ENCODE measurements around the gene CPNE5. TPM values are rescaled to one million over a fixed set of nuclear protein-coding genes. Genes with fewer than 3 reads are reported as not detected.

CPNE5 gene
- total RNA-seq, 2 experiments from 2014 or later, result 1.5 to 1.8 TPM

- no peaks in the 10 kb centered on the region for H3K27me3 Mint-ChIP-seq
- H3K4me3 Mint-ChIP-seq, result no peak overlapping the region
- intact Hi-C loops (cut with micrococcal nuclease), result no loop called here
- POLR2A ChIA-PET, result interaction anchor here (0.7 kb wide), 1 partner anchor 30 kb away, joined by 3 read pairs; no protein-coding TSS in a partner anchor
- H3K27ac Mint-ChIP-seq, result no peak overlapping the region
- no peaks in the 10 kb centered on the region for H3K9me3 Mint-ChIP-seq
- CTCF ChIA-PET, result interaction anchor here (0.8 to 14.0 kb wide), 4 partner anchors 10 to 239 kb away, joined by 4 to 345 read pairs (median 56); no protein-coding TSS in a partner anchor
- H3K4me1 Mint-ChIP-seq (ENCODE audit: low read depth), result peaks cover 2% of the 10 kb centered on the region
- no peaks in the 10 kb centered on the region for H3K36me3 Mint-ChIP-seq
- DNase-seq, result no peak
Measured at GRCh38 chr6:36779227-36779626, 60.0 kb downstream of the CPNE5 start.

- Mint-ChIP-seq H3K27ac (no peak overlapping the region), H3K27me3 (no peaks in the 10 kb centered on the region), H3K4me1 (ENCODE audit: low read depth) (peaks cover 2% of the 10 kb centered on the region), H3K36me3 (no peaks in the 10 kb centered on the region), H3K9me3 (no peaks in the 10 kb centered on the region), H3K4me3 (no peak overlapping the region)
- intact Hi-C loops (cut with micrococcal nuclease), result no loop called here
- DNase-seq, result no peak
- ChIA-PET POLR2A (no interaction called here), CTCF (interaction anchor here (1.0 to 14.0 kb wide), 2 partner anchors 9 to 19 kb away, joined by 3 to 345 read pairs; no protein-coding TSS in a partner anchor)
Measured at GRCh38 chr6:36777801-36778200, 61.4 kb downstream of the CPNE5 start.

GRCh38 chr6:36776167-36776566 is 63.1 kb downstream of the CPNE5 start:
- H3K27ac Mint-ChIP-seq, result no peak overlapping the region
- no peaks in the 10 kb centered on the region for H3K4me1 Mint-ChIP-seq (ENCODE audit: low read depth)
- ChIA-PET POLR2A (no interaction called here), CTCF (interaction anchor here (0.9 to 2.0 kb wide), 2 partner anchors 9 to 162 kb away, joined by 3 to 12 read pairs; no protein-coding TSS in a partner anchor)
- H3K36me3 Mint-ChIP-seq, result no peaks in the 10 kb centered on the region
- intact Hi-C loops (cut with micrococcal nuclease), result no loop called here
- no peaks in the 10 kb centered on the region for H3K9me3 Mint-ChIP-seq
- no peak overlapping the region for H3K4me3 Mint-ChIP-seq
- H3K27me3 Mint-ChIP-seq, result no peaks in the 10 kb centered on the region
- DNase-seq, result no peak

GRCh38 chr6:36774331-36774730 is 64.9 kb downstream of the CPNE5 start:
- Mint-ChIP-seq H3K4me3 (no peak overlapping the region), H3K4me1 (ENCODE audit: low read depth) (peaks cover 17% of the 10 kb centered on the region), H3K36me3 (no peaks in the 10 kb centered on the region), H3K27me3 (no peaks in the 10 kb centered on the region), H3K27ac (no peak overlapping the region), H3K9me3 (no peaks in the 10 kb centered on the region)
- ChIA-PET POLR2A (no interaction called here), CTCF (interaction anchor here (0.6 to 12.1 kb wide), 4 partner anchors 8 to 64 kb away, joined by 4 to 345 read pairs (median 5); no protein-coding TSS in a partner anchor)
- no peak for DNase-seq
- intact Hi-C loops (cut with micrococcal nuclease), result no loop called here

- no peak overlapping the region for H3K4me3 Mint-ChIP-seq
- ChIA-PET CTCF (interaction anchor here (1.0 to 12.1 kb wide), 4 partner anchors 9 to 245 kb away, joined by 4 to 345 read pairs (median 6); no protein-coding TSS in a partner anchor), POLR2A (interaction anchor here (1.0 kb wide), 1 partner anchor 15 kb away, joined by 3 read pairs; no protein-coding TSS in a partner anchor)
- H3K36me3 Mint-ChIP-seq, result no peaks in the 10 kb centered on the region
- no peak for DNase-seq
- H3K27me3 Mint-ChIP-seq, result no peaks in the 10 kb centered on the region
- peaks cover 28% of the 10 kb centered on the region for H3K4me1 Mint-ChIP-seq (ENCODE audit: low read depth)
- no peak overlapping the region for H3K27ac Mint-ChIP-seq
- intact Hi-C loops (cut with micrococcal nuclease), result no loop called here
- no peaks in the 10 kb centered on the region for H3K9me3 Mint-ChIP-seq
Measured at GRCh38 chr6:36772397-36772796, 66.8 kb downstream of the CPNE5 start.

- H3K27me3 Mint-ChIP-seq, result no peaks in the 10 kb centered on the region
- peaks cover 28% of the 10 kb centered on the region for H3K4me1 Mint-ChIP-seq (ENCODE audit: low read depth)
- no peak for DNase-seq
- H3K27ac Mint-ChIP-seq, result peak overlapping the region; percentile 86
- intact Hi-C loops (cut with micrococcal nuclease), result no loop called here
- no peaks in the 10 kb centered on the region for H3K36me3 Mint-ChIP-seq
- ChIA-PET CTCF (interaction anchor here (6.3 to 12.1 kb wide), 4 partner anchors 14 to 247 kb away, joined by 59 to 345 read pairs (median 102); no protein-coding TSS in a partner anchor), POLR2A (no interaction called here)
- no peaks in the 10 kb centered on the region for H3K9me3 Mint-ChIP-seq
- no peak overlapping the region for H3K4me3 Mint-ChIP-seq
Measured at GRCh38 chr6:36771145-36771544, 68.1 kb downstream of the CPNE5 start.

- CTCF ChIA-PET, result interaction anchor here (0.9 to 12.1 kb wide), 11 partner anchors 9 to 441 kb away, joined by 3 to 345 read pairs (median 22); partner anchors contain the start of genes C6orf89, CDKN1A and PPIL1
- POLR2A ChIA-PET, result interaction anchor here (0.6 to 1.1 kb wide), 3 partner anchors 163 to 216 kb away, joined by 3 to 4 read pairs (median 3); partner anchors contain the start of gene MTCH1
- H3K27me3 Mint-ChIP-seq, result no peaks in the 10 kb centered on the region
- intact Hi-C loops (cut with micrococcal nuclease), result no loop called here
- H3K9me3 Mint-ChIP-seq, result no peaks in the 10 kb centered on the region
- H3K4me1 Mint-ChIP-seq (ENCODE audit: low read depth), result peaks cover 28% of the 10 kb centered on the region
- H3K27ac Mint-ChIP-seq, result peak overlapping the region; percentile 86
- H3K36me3 Mint-ChIP-seq, result no peaks in the 10 kb centered on the region
- peak; percentile 71 for DNase-seq
- H3K4me3 Mint-ChIP-seq, result peak overlapping the region; percentile 55
Measured at GRCh38 chr6:36769676-36770499, 69.4 kb downstream of the CPNE5 start.

- Mint-ChIP-seq H3K27ac (peak overlapping the region; percentile 86), H3K36me3 (no peaks in the 10 kb centered on the region), H3K27me3 (no peaks in the 10 kb centered on the region), H3K9me3 (no peaks in the 10 kb centered on the region), H3K4me1 (ENCODE audit: low read depth) (peaks cover 28% of the 10 kb centered on the region), H3K4me3 (peak overlapping the region; percentile 55)
- intact Hi-C loops (cut with micrococcal nuclease), result no loop called here
- POLR2A ChIA-PET, result interaction anchor here (0.8 to 1.8 kb wide), 3 partner anchors 162 to 248 kb away, joined by 3 to 5 read pairs (median 3); partner anchors contain the start of gene MTCH1
- CTCF ChIA-PET, result interaction anchor here (0.9 to 12.1 kb wide), 13 partner anchors 8 to 557 kb away, joined by 3 to 345 read pairs (median 6); partner anchors contain the start of genes C6orf89, CDKN1A and PPIL1
- DNase-seq, result no peak
Measured at GRCh38 chr6:36769183-36769675, 70.0 kb downstream of the CPNE5 start.

- H3K36me3 Mint-ChIP-seq, result no peaks in the 10 kb centered on the region
- no peaks in the 10 kb centered on the region for H3K27me3 Mint-ChIP-seq
- intact Hi-C loops (cut with micrococcal nuclease), result loop anchor here (1.0 kb wide), 3 partner anchors 16 to 252 kb away; no protein-coding TSS in a partner anchor
- H3K4me3 Mint-ChIP-seq, result no peak overlapping the region
- no peaks in the 10 kb centered on the region for H3K9me3 Mint-ChIP-seq
- ChIA-PET POLR2A (interaction anchor here (1.7 to 2.5 kb wide), 2 partner anchors 17 to 251 kb away, joined by 6 to 7 read pairs; no protein-coding TSS in a partner anchor), CTCF (interaction anchor here (0.8 to 12.1 kb wide), 24 partner anchors 8 to 445 kb away, joined by 3 to 345 read pairs (median 6); partner anchors contain the start of gene PPIL1)
- H3K4me1 Mint-ChIP-seq (ENCODE audit: low read depth), result peaks cover 28% of the 10 kb centered on the region
- no peak overlapping the region for H3K27ac Mint-ChIP-seq
- no peak for DNase-seq
Measured at GRCh38 chr6:36766399-36766945, 72.8 kb downstream of the CPNE5 start.

- Mint-ChIP-seq H3K4me3 (no peak overlapping the region), H3K4me1 (ENCODE audit: low read depth) (peaks cover 25% of the 10 kb centered on the region), H3K36me3 (no peaks in the 10 kb centered on the region), H3K27me3 (no peaks in the 10 kb centered on the region), H3K27ac (no peak overlapping the region), H3K9me3 (no peaks in the 10 kb centered on the region)
- CTCF ChIA-PET, result interaction anchor here (0.6 to 12.1 kb wide), 28 partner anchors 9 to 446 kb away, joined by 3 to 345 read pairs (median 4); partner anchors contain the start of gene PPIL1
- peak; percentile 89 for DNase-seq
- intact Hi-C loops (cut with micrococcal nuclease), result loop anchor here (1.0 kb wide), 3 partner anchors 17 to 253 kb away; no protein-coding TSS in a partner anchor
- POLR2A ChIA-PET, result interaction anchor here (1.7 to 2.5 kb wide), 2 partner anchors 18 to 252 kb away, joined by 6 to 7 read pairs; no protein-coding TSS in a partner anchor
Measured at GRCh38 chr6:36765594-36766398, 73.4 kb downstream of the CPNE5 start.

GRCh38 chr6:36765190-36765589 is 74.1 kb downstream of the CPNE5 start:
- Mint-ChIP-seq H3K4me1 (ENCODE audit: low read depth) (peaks cover 19% of the 10 kb centered on the region), H3K4me3 (no peak overlapping the region), H3K27me3 (no peaks in the 10 kb centered on the region), H3K27ac (no peak overlapping the region), H3K9me3 (no peaks in the 10 kb centered on the region), H3K36me3 (no peaks in the 10 kb centered on the region)
- intact Hi-C loops (cut with micrococcal nuclease), result no loop called here
- ChIA-PET POLR2A (interaction anchor here (0.6 to 2.5 kb wide), 2 partner anchors 253 to 309 kb away, joined by 5 to 7 read pairs; no protein-coding TSS in a partner anchor), CTCF (interaction anchor here (0.9 to 12.1 kb wide), 17 partner anchors 8 to 446 kb away, joined by 3 to 345 read pairs (median 5); partner anchors contain the start of gene PPIL1)
- DNase-seq, result no peak

All from activated CD4-positive, alpha-beta memory T cell treated with anti-CD3 and anti-CD28 coated beads for 36 hours (primary cell).